Measurements from ENCODE around the gene IL1RAPL1.

The IL1RAPL1 gene

GRCh38 chrX:29792335-29792734 is 1205.1 kb downstream of the IL1RAPL1 start:
- Mint-ChIP-seq H3K36me3 (ENCODE audit: low read depth) (no peaks in the 10 kb centered on the region), H3K27me3 (ENCODE audit: low read depth, poor library complexity) (peaks cover under 1% of the 10 kb centered on the region), H3K4me3 (no peak overlapping the region), H3K27ac (no peak overlapping the region), H3K4me1 (no peaks in the 10 kb centered on the region), H3K9me3 (no peaks in the 10 kb centered on the region)
- TF ChIP-seq CTCF (IDR thresholded peaks at IDR 0.05): no peak
- no peak for DNase-seq

- H3K9me3 Mint-ChIP-seq: no peaks in the 10 kb centered on the region
- TF ChIP-seq CTCF (IDR thresholded peaks at IDR 0.05): no peak
- H3K4me3 Mint-ChIP-seq: no peak overlapping the region
- H3K4me1 Mint-ChIP-seq: no peaks in the 10 kb centered on the region
- H3K27ac Mint-ChIP-seq: no peak overlapping the region
- peaks cover 7% of the 10 kb centered on the region for H3K27me3 Mint-ChIP-seq (ENCODE audit: low read depth, poor library complexity)
- no peak for DNase-seq
- H3K36me3 Mint-ChIP-seq (ENCODE audit: low read depth): no peaks in the 10 kb centered on the region
These were observed 1209.9 kb downstream of the IL1RAPL1 start for GRCh38 chrX:29797156-29797555.

- H3K27me3 Mint-ChIP-seq (ENCODE audit: low read depth, poor library complexity): peaks cover 7% of the 10 kb centered on the region
- H3K36me3 Mint-ChIP-seq (ENCODE audit: low read depth): no peaks in the 10 kb centered on the region
- no peak for DNase-seq
- no peaks in the 10 kb centered on the region for H3K9me3 Mint-ChIP-seq
- TF ChIP-seq CTCF (IDR thresholded peaks at IDR 0.05): no peak
- no peak overlapping the region for H3K4me3 Mint-ChIP-seq
- H3K4me1 Mint-ChIP-seq: no peaks in the 10 kb centered on the region
- H3K27ac Mint-ChIP-seq: no peak overlapping the region
These were observed 1211.2 kb downstream of the IL1RAPL1 start for GRCh38 chrX:29798469-29798868.

- H3K27me3 Mint-ChIP-seq (ENCODE audit: low read depth, poor library complexity): no peaks in the 10 kb centered on the region
- H3K9me3 Mint-ChIP-seq: no peaks in the 10 kb centered on the region
- H3K4me3 Mint-ChIP-seq: no peak overlapping the region
- no peaks in the 10 kb centered on the region for H3K36me3 Mint-ChIP-seq (ENCODE audit: low read depth)
- TF ChIP-seq CTCF (IDR thresholded peaks at IDR 0.05): no peak
- DNase-seq: no peak
- no peak overlapping the region for H3K27ac Mint-ChIP-seq
- H3K4me1 Mint-ChIP-seq: no peaks in the 10 kb centered on the region
These were observed 1225.9 kb downstream of the IL1RAPL1 start for GRCh38 chrX:29813174-29813573.

- Mint-ChIP-seq H3K4me1 (peaks cover 12% of the 10 kb centered on the region), H3K27me3 (ENCODE audit: low read depth, poor library complexity) (no peaks in the 10 kb centered on the region), H3K9me3 (no peaks in the 10 kb centered on the region), H3K27ac (no peak overlapping the region), H3K36me3 (ENCODE audit: low read depth) (no peaks in the 10 kb centered on the region), H3K4me3 (no peak overlapping the region)
- TF ChIP-seq CTCF (IDR thresholded peaks at IDR 0.05): no peak
- no peak for DNase-seq
These were observed 1237.1 kb downstream of the IL1RAPL1 start for GRCh38 chrX:29824176-29824906.

GRCh38 chrX:29826742-29827141 is 1239.5 kb downstream of the IL1RAPL1 start:
- TF ChIP-seq CTCF (IDR thresholded peaks at IDR 0.05): no peak
- no peaks in the 10 kb centered on the region for H3K9me3 Mint-ChIP-seq
- no peak for DNase-seq
- H3K27ac Mint-ChIP-seq: no peak overlapping the region
- H3K36me3 Mint-ChIP-seq (ENCODE audit: low read depth): no peaks in the 10 kb centered on the region
- peaks cover 12% of the 10 kb centered on the region for H3K4me1 Mint-ChIP-seq
- no peak overlapping the region for H3K4me3 Mint-ChIP-seq
- no peaks in the 10 kb centered on the region for H3K27me3 Mint-ChIP-seq (ENCODE audit: low read depth, poor library complexity)
